ENCODE data around the gene ASAP3. TPM values are rescaled to one million over a fixed set of nuclear protein-coding genes. Genes with fewer than 3 reads are reported as not detected.

ASAP3 gene
- total RNA-seq, 2 experiments from 2014 or later, result 0.81 to 1.2 TPM

GRCh38 chr1:23426828-23427227, 57.2 kb downstream of the ASAP3 start:
- Mint-ChIP-seq H3K27me3 (no peaks in the 10 kb centered on the region), H3K36me3 (ENCODE audit: low read depth) (no peaks in the 10 kb centered on the region), H3K9me3 (no peaks in the 10 kb centered on the region), H3K27ac (no peak overlapping the region), H3K4me1 (ENCODE audit: low read depth) (peaks cover 16% of the 10 kb centered on the region), H3K4me3 (no peak overlapping the region)
- ATAC-seq (ENCODE audit: poor library complexity) (no peak), DNase-seq (no peak)
- Histone ChIP-seq H3K4me3 (ENCODE audit: low read length) (no peak overlapping the region), H3K36me3 (ENCODE audit: insufficient read depth, low read length) (no peaks in the 10 kb centered on the region), H3K27ac (ENCODE audit: low read depth in 1 of 2, low read length in 2 of 2) (no peak overlapping the region), H3K9me3 (ENCODE audit: control insufficient read depth in 1 of 2, insufficient read depth in 1 of 2, low read length in 2 of 2) (peaks cover 0 to 4% of the 10 kb centered on the region in 2 experiments), H3K4me1 (ENCODE audit: insufficient read depth, low read length) (peaks cover 35% of the 10 kb centered on the region), H3K27me3 (ENCODE audit: control insufficient read depth in 1 of 2, insufficient read depth in 2 of 2, low read length in 2 of 2) (peaks cover 0 to 7% of the 10 kb centered on the region in 2 experiments)
- CTCF ChIA-PET, result no interaction called here
- POLR2A ChIA-PET, result no interaction called here
- no peak for TF ChIP-seq CTCF (IDR thresholded peaks at IDR 0.05)
- intact Hi-C loops (cut with DNase I, micrococcal nuclease), result loop anchor here (5.0 to 10.0 kb wide), 2 partner anchors 55 to 58 kb away; partner anchors contain the start of gene ASAP3 (in 2 of the 2)

- H3K27ac ChIP-seq (ENCODE audit: low read depth in 1 of 2, low read length in 2 of 2), result no peak overlapping the region
- intact Hi-C loops (cut with DNase I, micrococcal nuclease), result loop anchor here (5.0 to 10.0 kb wide), 2 partner anchors 57 to 60 kb away; partner anchors contain the start of gene ASAP3 (in 2 of the 2)
- Mint-ChIP-seq H3K36me3 (ENCODE audit: low read depth) (no peaks in the 10 kb centered on the region), H3K27me3 (no peaks in the 10 kb centered on the region), H3K4me1 (ENCODE audit: low read depth) (peaks cover 25% of the 10 kb centered on the region), H3K4me3 (peak overlapping the region; percentile 87), H3K27ac (peak overlapping the region; percentile 78), H3K9me3 (no peaks in the 10 kb centered on the region)
- ChIA-PET CTCF (interaction anchor here (0.6 to 1.0 kb wide), 2 partner anchors 21 to 50 kb away, joined by 3 read pairs; no protein-coding TSS in a partner anchor), POLR2A (interaction anchor here (1.1 to 5.4 kb wide), 4 partner anchors 27 to 81 kb away, joined by 3 to 33 read pairs (median 4); partner anchors contain the start of genes ASAP3 and HNRNPR)
- ATAC-seq (ENCODE audit: poor library complexity) (no peak), DNase-seq (no peak)
- H3K27me3 ChIP-seq (ENCODE audit: control insufficient read depth in 1 of 2, insufficient read depth in 2 of 2, low read length in 2 of 2), result peaks cover 0 to 7% of the 10 kb centered on the region in 2 experiments
- H3K4me1 ChIP-seq (ENCODE audit: insufficient read depth, low read length), result peaks cover 37% of the 10 kb centered on the region
- peak overlapping the region; percentile 63 for H3K4me3 ChIP-seq (ENCODE audit: low read length)
- no peak for TF ChIP-seq CTCF (IDR thresholded peaks at IDR 0.05)
- H3K9me3 ChIP-seq (ENCODE audit: control insufficient read depth in 1 of 2, insufficient read depth in 1 of 2, low read length in 2 of 2), result peaks cover 0 to 4% of the 10 kb centered on the region in 2 experiments
- H3K36me3 ChIP-seq (ENCODE audit: insufficient read depth, low read length), result no peaks in the 10 kb centered on the region
Measured at GRCh38 chr1:23425193-23425494, 58.8 kb downstream of the ASAP3 start.

- no peak for TF ChIP-seq CTCF (IDR thresholded peaks at IDR 0.05)
- ChIA-PET POLR2A (interaction anchor here (0.6 to 5.4 kb wide), 7 partner anchors 9 to 407 kb away, joined by 3 to 33 read pairs (median 3); partner anchors contain the start of genes ASAP3, E2F2 and HNRNPR), CTCF (interaction anchor here (1.0 kb wide), 1 partner anchor 21 kb away, joined by 3 read pairs; no protein-coding TSS in a partner anchor)
- Mint-ChIP-seq H3K4me3 (peak within 1 kb of the TSS; percentile 87), H3K27me3 (no peaks in the 10 kb centered on the region), H3K27ac (peak within 1 kb of the TSS; percentile 78), H3K9me3 (no peaks in the 10 kb centered on the region), H3K36me3 (ENCODE audit: low read depth) (no peaks in the 10 kb centered on the region), H3K4me1 (ENCODE audit: low read depth) (peaks cover 30% of the 10 kb centered on the region)
- peak in 11 of 14 experiments; percentile 12 to 65 (median 41) for DNase-seq
- H3K36me3 ChIP-seq (ENCODE audit: insufficient read depth, low read length), result no peaks in the 10 kb centered on the region
- intact Hi-C loops (cut with DNase I, micrococcal nuclease), result loop anchor here (5.0 to 10.0 kb wide), 3 partner anchors 58 to 108 kb away; partner anchors contain the start of genes ASAP3 (in 2 of the 2) and E2F2 (in 1 of the 2)
- peaks cover 0 to 7% of the 10 kb centered on the region in 2 experiments for H3K27me3 ChIP-seq (ENCODE audit: control insufficient read depth in 1 of 2, insufficient read depth in 2 of 2, low read length in 2 of 2)
- peak within 1 kb of the TSS in 1 of 2 donors; percentile 5 for H3K27ac ChIP-seq (ENCODE audit: low read depth in 1 of 2, low read length in 2 of 2)
- peaks cover 37% of the 10 kb centered on the region for H3K4me1 ChIP-seq (ENCODE audit: insufficient read depth, low read length)
- H3K4me3 ChIP-seq (ENCODE audit: low read length), result peak within 1 kb of the TSS; percentile 63
- H3K9me3 ChIP-seq (ENCODE audit: control insufficient read depth in 1 of 2, insufficient read depth in 1 of 2, low read length in 2 of 2), result peaks cover 0 to 4% of the 10 kb centered on the region in 2 experiments
- ATAC-seq (ENCODE audit: poor library complexity), result peak; percentile 32
Measured at GRCh38 chr1:23424293-23425192, 59.4 kb downstream of the ASAP3 start, which contains the start of gene TCEA3. TCEA3 (minus strand) TSS chr1:23424748; CDS start chr1:23424633, 115 bp downstream.

All from CD4-positive, alpha-beta T cell (primary cell).